Measurements from ENCODE around the gene PIGT.

PIGT gene

DNA sequence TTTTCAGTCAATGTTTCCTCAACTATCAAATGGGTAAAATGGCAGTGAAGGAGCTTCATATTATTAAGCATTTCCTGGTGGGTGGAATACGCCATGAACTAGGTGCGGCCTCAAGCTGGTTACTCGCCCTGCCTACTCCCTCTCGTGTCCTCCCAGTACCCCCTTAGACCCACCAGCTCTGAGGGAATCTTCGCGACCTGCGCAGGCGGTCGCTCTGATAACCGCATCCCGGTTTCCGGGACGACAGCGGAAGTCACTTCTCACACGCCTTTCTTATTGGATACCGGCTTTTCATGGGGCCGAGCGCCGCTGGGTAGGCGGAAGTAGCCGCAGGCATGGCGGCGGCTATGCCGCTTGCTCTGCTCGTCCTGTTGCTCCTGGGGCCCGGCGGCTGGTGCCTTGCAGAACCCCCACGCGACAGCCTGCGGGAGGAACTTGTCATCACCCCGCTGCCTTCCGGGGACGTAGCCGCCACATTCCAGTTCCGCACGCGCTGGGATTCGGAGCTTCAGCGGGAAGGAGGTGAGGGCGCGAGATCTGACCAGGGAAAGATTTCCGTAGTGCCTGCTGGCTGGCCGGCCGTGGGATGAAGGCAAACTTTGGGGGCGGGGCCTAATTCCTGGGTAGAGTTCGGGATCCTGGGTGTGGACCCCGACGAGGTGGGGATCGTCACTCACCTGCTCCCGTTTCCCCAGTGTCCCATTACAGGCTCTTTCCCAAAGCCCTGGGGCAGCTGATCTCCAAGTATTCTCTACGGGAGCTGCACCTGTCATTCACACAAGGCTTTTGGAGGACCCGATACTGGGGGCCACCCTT lies at the start of gene PIGT:
Gene PIGT (plus strand): TSS at position 320 of the 816 bp plus-strand sequence. CDS start 16 bp downstream, at position 336.
- peak; percentile 92 for DNase-seq

DNA sequence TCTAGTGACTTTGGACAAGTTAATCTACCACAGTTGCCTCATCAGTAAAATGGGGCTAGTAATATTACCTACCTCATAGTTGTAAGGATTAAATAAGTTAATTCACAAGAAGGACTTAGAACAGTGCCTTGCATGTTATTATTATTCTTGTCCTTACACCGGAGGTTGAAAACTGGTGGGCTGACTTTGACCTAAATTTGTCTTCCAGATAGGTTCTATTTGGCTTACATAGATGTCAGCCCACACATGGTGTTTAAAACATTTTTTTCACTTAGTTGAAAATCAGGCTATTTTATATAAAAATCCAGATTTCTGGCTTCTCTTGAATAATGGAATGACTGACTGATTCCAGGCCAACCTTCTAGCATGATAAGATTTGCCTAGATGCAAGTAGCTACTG lies 49.7 kb upstream of the PIGT start:
- no peak for DNase-seq

GRCh38 chr20:45366631-45367030 lies 49.3 kb upstream of the PIGT start:
- DNase-seq = no peak

GRCh38 chr20:45367126-45367525 lies 48.8 kb upstream of the PIGT start:
- DNase-seq = no peak

DNA sequence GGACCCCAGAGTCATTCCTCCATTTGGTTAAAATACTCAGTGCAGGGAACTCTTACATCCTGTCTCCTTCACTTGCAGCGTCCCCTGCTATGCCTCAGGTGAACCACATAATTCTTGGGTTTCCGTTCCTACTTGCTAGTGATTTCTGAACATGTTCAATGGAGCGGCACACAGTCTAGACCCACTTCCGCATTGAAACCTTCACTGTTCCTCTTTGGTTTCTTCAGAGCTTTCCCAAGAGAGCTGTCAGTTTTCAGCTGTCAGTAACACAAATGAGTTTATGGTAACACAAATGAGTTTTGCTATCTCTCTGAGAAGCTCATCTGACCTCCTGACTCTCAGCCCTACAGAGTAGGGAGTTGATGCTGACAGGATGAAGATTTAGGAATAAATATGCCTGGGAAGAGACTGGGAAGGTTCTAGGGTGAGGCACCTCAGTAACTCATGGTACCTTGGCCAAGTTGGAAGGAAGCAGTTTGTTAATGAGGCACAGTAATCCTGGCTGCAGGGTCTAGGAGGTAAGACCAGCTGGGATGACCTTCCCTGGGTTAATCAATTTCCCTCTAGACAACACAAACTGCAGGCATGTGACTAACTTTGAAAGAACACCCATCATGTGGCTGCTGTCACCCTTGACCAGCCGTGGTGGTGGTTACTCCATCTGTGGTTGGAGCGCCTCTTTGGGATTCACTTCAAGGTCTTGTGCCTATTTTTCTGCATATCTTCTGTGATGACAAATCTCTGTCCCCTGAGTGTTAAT lies 47.5 kb upstream of the PIGT start:
- no peak for DNase-seq

DNA sequence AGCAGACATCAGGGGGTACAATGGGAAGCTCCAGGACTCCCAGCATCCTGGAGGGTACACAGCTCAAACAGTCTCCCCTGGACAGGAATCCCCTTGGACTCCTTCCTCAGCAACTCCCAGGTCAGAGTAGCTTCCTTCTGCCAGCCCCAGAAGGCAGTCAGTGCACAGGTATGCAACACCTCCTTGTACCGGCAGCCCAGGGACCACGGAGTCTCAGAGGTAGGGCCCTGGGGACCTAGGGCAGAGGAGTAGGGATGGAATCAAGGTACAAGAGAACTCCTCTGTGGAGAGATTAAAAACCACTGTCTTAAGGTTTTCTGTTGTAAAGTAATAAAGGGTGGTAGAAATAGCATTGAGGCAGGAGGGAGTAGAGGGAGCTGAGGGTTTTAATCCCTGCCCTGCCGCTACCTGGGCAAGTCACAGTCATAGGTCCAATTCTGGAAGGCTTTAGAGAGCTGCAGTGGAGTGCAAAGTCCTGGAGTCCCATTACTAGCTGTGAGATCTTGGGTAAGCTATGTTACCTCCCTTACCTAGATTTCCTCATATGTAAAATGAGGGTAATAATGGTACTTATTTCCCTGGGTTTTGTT lies 45.3 kb upstream of the PIGT start:
- DNase-seq = no peak

DNA sequence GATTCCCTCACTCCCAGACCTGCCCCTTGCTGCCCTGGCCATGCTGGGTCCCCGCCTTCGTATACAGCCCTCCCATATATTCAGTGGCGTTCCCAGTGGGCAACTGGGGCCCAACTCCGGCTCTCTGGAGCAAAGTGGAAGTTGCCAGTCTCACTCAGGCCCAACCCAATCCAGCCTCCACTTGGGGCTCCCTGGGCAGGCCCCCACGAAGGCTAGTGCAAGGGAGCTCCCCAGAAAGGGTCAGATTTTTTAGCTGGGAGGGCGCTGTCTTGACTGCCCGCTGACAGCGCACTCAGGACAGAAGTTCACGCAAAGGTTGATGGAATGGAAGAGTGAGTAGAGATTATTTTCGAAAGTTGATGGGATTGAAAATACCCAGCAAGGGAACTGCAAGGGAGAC lies 43.7 kb upstream of the PIGT start:
- no peak for DNase-seq

DNA sequence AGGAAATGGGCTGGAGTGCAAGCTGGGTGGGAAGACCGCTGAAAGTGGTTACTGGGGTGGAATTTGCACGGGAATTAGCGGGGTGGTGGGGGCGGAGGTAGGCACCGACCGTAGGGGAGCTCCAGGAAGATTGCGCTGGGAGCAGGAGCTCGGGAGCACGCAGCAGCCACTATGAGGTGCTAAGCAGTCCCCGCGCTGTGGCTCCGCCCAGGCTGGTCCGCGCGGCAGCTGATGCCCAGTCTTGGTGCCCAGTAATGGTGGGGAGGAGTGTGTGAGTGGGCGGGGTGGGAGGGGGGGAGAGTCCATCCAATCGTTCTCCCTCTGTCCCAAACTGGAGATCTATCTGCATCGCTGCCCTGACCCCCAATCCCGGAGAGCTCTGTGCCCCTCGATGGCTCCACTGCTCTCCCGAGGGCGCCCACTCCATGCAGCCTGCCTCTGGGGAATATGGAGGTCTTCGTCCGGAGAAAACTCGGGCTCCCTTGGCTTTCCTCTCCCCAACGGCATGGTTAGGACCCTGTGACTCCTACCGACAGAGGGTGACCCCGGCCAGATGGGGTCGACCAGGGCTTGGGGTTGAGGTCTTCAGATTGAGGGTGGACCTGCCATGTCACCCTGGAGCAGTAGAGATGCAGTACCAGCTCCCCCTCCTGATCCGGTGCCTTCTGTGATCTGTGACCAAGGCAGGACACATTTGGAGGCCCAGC lies 43.1 kb upstream of the PIGT start:
- DNase-seq = no peak

DNA sequence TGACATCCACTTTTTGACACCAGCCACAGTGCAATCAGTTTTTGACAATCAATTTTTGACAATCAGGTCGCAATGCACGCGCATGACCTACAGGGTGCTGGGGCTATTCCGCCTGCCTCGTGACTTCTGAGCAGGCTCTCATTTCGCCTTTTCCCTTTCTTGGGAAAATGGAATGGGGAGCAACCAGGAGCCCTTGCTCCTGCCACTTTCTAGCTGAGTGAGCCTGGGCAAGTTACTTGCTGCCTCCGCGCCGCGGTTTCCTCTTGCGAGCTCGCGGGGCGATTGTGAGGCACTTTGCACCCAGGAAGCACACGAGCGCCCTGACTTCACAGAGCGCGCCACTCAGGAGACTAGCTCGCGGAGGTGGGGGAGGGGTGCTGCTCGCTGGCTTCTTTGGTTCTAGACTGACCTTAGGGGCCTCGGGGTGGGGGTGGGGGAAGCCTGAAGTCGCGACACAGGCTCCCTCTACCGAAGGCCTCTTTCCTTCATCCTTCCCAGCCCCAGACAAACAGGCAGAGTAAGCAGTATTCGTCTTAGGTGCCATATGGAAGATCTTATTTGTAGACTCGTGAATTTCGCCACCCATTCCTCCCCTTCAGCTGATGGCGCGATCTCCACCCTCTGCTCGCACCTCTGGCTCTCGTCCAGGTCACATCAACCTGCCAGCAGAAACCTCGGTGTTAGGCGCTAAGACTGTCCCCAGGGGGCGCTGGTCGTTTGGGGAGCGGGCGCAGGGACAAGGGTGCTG lies 42.4 kb upstream of the PIGT start:
- DNase-seq = peak; percentile 81

DNA sequence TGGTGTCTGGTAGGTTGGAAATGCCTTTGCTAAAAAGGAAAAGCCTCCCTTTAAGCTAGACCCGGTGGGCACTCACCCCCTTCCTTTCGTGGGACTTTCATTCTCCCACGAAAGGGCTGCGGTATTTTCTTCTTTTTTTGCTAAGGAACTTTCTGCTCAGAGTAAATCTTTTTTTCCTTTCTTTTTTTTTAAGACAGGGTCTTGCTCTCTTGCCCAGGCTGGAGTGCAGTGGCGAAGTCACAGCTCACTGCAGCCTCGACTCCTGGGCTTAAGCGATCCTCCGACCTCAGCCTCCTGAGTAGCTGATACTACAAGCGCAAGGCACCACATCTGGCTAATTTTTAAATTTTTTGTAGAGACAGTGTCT lies 41.9 kb upstream of the PIGT start:
- no peak for DNase-seq

GRCh38 chr20:45374966-45375365 lies 41.0 kb upstream of the PIGT start:
- no peak for DNase-seq

DNA sequence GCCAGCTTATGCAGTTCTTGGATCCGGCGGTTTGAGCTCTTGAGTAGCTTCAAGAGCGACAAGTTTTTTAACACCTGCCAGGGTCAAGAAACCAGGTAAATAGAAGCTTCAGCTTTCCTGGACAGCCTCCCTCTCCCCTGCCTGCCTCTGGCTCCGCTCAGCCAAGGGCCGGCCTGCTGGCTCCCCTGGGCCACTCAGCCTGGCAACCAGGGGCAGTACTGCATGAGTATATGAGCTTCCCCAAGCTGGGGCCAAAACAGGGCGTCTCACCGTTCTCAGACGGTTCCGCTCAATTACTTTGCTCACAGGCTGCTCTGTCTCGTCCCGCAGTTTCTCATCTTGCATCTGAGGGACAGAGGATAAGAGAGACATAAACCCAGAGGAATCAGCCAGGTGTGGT lies 38.7 kb upstream of the PIGT start:
- no peak for DNase-seq

GRCh38 chr20:45378191-45378590 lies 37.8 kb upstream of the PIGT start, which contains the start of gene TP53TG5:
TP53TG5 (minus strand) TSS chr20:45378325; CDS start chr20:45378236, 89 bp downstream.
- DNase-seq = no peak

DNA sequence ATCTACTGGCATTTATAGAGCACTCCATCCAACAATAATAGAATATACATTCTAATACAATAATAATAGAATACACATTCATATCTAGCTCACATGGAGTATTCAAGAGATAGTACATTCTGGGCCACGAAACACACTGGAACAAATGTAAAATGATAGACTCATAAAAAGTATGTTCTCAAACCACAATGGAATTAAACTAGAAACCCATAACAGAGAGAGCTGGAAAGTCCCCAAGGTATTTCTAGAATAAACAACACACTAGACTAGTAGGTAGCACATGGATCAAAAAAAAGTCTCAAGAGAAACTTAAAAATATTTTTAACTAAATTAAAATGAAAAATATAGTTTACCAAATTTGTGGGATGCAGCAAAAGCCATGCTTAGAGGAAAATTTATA lies 28.7 kb upstream of the PIGT start:
- DNase-seq = no peak

DNA sequence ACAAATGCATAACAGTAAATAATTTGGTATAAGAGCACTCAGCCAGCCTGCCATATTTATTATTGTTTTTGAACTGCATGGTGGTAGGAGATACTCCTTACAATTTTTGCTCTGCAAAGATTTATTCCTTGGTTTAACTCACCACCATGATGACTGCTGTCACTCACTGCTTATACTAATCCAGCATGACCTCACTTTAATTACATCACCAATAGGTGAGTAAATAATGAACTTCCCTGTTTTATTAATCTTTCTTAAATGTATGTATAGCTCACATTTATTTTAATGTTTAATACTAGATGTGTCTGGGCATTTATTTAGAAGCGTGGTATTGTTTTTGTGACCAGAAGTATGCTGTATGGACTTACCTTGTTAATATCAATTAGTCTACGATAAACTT lies 25.0 kb upstream of the PIGT start:
- DNase-seq = no peak

GRCh38 chr20:45391559-45391958 lies 24.4 kb upstream of the PIGT start:
- no peak for DNase-seq

- no peak for DNase-seq
Observed at GRCh38 chr20:45392733-45393132, 23.2 kb upstream of the PIGT start.

DNA sequence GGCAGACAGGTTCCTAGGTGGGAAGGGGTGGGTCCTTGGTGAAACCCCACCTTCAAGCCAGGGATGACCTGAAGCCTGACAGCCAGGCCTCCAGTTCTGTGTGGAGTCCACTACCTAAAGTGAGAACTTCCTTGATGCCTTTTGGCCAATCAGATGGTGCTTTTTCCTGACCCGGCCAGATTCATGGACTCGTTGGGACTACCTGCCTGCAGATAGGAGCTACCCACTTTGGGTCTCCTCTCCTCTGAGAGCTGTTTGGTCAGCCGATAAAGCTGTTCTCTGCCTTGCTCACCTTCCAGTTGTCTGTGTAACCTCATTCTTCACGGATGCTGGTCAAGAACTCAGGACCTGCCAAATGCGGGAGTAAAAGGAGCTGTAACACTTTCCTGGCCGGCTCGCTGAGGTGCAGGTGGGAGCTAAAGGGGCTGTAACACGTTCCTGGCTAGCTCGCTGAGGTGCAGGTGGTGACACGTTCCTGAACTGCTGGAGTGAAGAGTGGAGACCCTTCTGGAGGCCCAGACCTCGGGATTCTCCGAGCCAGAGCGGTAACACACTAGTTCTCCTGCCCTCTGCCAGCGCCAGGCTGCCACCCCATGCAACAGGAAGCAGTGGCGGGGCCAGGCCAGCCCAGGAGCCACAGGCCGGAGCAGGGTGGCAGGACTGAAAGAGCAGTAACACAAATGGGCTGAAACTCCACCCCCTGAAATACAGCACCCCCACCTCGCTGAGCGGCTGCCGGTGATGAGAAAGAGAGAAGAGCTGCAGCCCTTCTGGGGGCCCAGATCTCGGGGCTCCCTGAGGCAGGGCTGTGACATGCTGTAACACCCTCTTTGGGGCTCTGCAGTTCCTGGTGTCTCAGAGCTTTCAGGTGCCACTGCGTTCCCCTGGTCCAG lies 21.5 kb upstream of the PIGT start:
- DNase-seq = no peak

DNA sequence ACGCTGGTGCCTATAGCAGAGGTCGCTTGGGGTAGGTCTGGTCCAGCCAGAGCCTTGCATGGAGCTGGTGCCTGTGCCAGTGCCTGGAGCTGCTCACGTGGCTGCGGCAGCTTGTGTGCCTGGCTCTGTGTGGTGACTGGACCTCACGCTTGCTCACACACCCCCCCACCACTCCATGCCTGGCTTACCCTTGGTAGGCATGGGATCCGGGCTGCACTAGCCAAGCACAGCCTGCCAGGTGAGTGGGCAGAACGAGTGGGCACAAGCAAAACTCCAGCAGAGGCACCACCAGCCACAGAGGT lies 20.9 kb upstream of the PIGT start:
- DNase-seq = no peak

DNA sequence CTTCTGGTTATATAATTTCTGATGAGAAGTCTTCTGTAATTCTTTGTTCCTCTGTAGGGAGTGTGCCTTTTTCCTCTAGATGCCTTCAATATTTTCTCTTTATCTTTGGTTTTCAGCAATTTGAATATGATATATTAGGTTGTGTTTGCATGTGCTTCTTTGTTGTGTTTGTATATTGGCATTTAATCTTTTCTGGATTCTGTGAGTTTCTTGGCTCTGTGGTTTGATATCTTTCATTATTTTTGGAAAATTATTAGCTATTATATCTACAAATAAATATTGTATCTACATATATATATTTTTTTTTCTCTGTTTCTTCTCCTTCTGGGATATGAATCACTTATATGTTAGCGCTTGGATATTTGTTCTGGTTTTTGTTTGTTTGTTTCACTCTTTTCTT lies 16.9 kb upstream of the PIGT start:
- DNase-seq = no peak

- DNase-seq = no peak
Observed at GRCh38 chr20:45400346-45401031, 15.5 kb upstream of the PIGT start.

Measured in femur (tissue), 1 donor.